OCI-LY3 (cell line): Measurements from ENCODE around the gene DOP1B.

Experiments used
- H2AFZ ChIP-seq: fragments of 200-600, 300-600 bp; shearing (Covaris generic); 2 replicates; pipeline ENCODE4 v1.6.0; 2014; ENCODE audit warnings: antibody characterized with exemption, low read depth, low read length
- H3K27ac ChIP-seq: fragments of 200-600, 300-600 bp; sonication (generic); 2 replicates; pipeline ENCODE4 v1.5.1; 2014; ENCODE audit warnings: mild to moderate bottlenecking, low read length, moderate library complexity, mixed read lengths
- H3K27me3 ChIP-seq: fragments of 200-600, 300-600 bp; sonication (generic); 2 replicates; pipeline ENCODE4 v1.6.1; 2014; ENCODE audit warnings: low read depth, low read length, mixed read lengths
- H3K36me3 ChIP-seq: fragments of 200-600, 300-600 bp; sonication (generic); replicated peaks from 2 replicates; pipeline ENCODE3; 2014; ENCODE audit warnings: low read depth, low read length, mixed read lengths
- H3K4me1 ChIP-seq: fragments of 300-600, 200-600 bp; sonication (generic); 2 replicates; pipeline ENCODE4 v1.6.1; 2014; ENCODE audit warnings: low read length, mixed read lengths
- H3K4me2 ChIP-seq: fragments of 200-600, 300-600 bp; sonication (generic); 2 replicates; pipeline ENCODE4 v1.6.1; 2014; ENCODE audit warnings: low read length, mixed read lengths
- H3K4me3 ChIP-seq: fragments of 300-600, 200-600 bp; sonication (generic); 2 replicates; pipeline ENCODE4 v1.5.1; 2014; ENCODE audit warnings: antibody characterized with exemption, mild to moderate bottlenecking, low read length, moderate library complexity
- H3K79me2 ChIP-seq: fragments of 300-600, 200-600 bp; shearing (Covaris generic); 2 replicates; pipeline ENCODE4 v1.6.1; 2014; ENCODE audit warnings: mild to moderate bottlenecking, low read length, mixed read lengths
- H3K9ac ChIP-seq: fragments of 300-600, 200-600 bp; shearing (Covaris generic); 2 replicates; pipeline ENCODE4 v1.6.0; 2014; ENCODE audit warnings: mild to moderate bottlenecking, low read length, moderate library complexity
- H3K9me3 ChIP-seq: fragments of 200-600, 300-600 bp; shearing (Covaris generic); 2 replicates; pipeline ENCODE4 v1.6.1; 2014; ENCODE audit warnings: low read length, mixed read lengths; ENCODE audit not compliant: insufficient read depth
- H4K20me1 ChIP-seq: fragments of 200-600, 300-600 bp; sonication (generic); 2 replicates; pipeline ENCODE4 v1.6.1; 2016; ENCODE audit warnings: low read length, mixed read lengths; ENCODE audit not compliant: insufficient read depth
- EZH2phosphoT487 ChIP-seq: fragments of 200-600 bp; shearing (Covaris generic); IDR thresholded peaks from 2 replicates; pipeline ENCODE4 v1.6.1; 2018; ENCODE audit warnings: antibody characterized with exemption, mixed run types, low read depth
- TF ChIP-seq, protein P1 (sequence below): fragments of 200-600, 300-600 bp; sonication (generic); IDR thresholded peaks from 2 replicates; pipeline ENCODE4 v1.5.1; 2014; ENCODE audit warnings: antibody characterized with exemption, low read length, low read depth

DOP1B gene

DNA sequence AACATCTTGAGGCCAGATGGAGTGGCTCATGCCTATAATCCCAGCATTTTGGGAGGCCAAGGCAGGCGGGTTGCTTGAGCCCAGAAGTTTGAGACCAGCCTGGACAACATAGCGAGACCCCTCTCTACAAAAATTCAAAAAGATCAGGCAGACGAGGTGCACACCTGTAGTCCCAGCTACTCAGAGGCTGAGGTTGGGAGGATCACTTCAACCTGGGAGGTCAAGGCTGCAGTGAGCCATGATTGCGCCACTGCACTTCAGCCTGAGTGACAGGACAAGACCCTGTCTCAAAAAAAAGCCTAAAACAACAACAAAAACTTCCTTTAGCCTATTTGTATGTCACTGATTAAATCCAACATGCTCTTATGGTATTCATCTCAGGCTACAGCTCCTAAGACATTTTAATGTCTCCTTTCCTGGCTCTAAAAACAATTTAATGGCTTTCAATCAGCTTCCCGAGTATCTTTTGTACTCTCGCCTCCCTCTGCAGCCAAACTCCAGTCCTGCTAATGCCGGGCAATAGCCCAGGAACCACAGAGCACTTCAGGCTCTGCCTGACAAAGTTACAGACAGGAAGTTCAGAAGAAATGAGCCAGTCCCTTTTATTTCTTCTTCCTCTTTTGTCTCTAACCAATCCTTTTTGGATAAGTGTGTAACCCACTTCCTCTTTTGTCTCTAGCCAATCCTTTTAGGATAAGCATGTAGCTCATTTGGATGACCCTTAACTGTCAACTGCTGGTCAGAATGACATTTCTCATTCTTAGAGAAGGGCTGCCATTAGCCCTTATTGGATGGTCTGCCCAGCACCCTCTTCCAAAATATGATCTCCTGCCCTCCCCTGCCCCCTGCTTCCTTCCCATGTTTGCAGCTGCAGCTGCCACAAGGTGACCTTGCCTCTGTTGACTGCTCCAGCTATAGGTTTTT is 6.6 kb upstream of the DOP1B start:
- Histone ChIP-seq H3K9ac (peak overlapping the region; percentile 19; the same call in 1 of the 2 replicates), H3K27ac (peak overlapping the region; percentile 38), H3K4me1 (peaks cover 20% of the 10 kb centered on the region), H3K27me3 (no peaks in the 10 kb centered on the region), H4K20me1 (no peaks in the 10 kb centered on the region), H3K4me3 (peak overlapping the region; percentile 7; the same call in 1 of the 2 replicates), H3K79me2 (no peaks in the 10 kb centered on the region), H2AFZ (peak overlapping the region; percentile 78), H3K9me3 (no peaks in the 10 kb centered on the region), H3K36me3 (no peaks in the 10 kb centered on the region), H3K4me2 (peak overlapping the region; percentile 59)
- TF ChIP-seq, protein P1, sequence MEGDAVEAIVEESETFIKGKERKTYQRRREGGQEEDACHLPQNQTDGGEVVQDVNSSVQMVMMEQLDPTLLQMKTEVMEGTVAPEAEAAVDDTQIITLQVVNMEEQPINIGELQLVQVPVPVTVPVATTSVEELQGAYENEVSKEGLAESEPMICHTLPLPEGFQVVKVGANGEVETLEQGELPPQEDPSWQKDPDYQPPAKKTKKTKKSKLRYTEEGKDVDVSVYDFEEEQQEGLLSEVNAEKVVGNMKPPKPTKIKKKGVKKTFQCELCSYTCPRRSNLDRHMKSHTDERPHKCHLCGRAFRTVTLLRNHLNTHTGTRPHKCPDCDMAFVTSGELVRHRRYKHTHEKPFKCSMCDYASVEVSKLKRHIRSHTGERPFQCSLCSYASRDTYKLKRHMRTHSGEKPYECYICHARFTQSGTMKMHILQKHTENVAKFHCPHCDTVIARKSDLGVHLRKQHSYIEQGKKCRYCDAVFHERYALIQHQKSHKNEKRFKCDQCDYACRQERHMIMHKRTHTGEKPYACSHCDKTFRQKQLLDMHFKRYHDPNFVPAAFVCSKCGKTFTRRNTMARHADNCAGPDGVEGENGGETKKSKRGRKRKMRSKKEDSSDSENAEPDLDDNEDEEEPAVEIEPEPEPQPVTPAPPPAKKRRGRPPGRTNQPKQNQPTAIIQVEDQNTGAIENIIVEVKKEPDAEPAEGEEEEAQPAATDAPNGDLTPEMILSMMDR = no peak
- no peak for TF ChIP-seq EZH2phosphoT487

DNA sequence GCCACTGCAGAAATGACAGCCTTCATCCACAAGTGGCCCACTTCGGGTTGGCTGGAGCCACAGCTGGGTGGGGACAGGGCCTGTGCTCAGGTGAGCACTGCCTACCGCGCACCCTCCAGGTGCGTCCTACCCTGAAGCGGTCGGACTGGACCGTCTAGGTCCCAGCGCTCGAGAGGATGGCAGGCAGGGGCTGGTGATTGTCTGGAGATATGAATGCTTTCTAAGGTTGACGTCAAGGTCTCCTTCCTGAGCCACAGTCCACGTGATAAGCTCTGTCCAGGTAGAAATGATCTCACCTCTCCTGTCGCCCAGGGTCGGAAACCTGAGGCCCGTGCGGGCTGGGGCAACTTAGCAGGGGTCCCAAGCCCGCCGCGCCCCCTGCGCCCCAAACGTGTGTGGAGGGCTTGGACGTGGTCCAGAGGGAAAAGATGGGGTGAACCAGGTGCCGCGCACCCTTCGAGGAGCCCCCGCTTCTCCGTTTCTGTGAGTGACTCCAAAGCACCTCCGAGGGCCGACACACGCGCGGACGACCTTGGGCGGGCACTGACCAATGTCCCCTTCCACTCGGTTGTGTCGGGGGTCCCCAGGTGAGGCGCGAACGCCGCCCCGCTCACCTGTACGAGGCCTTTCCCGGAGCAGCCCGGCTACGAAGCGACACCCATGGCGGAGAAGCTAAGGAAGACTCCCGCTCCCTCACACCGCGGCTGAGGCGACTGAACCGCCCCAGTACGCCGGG is 853 bp upstream of the DOP1B start:
- Histone ChIP-seq H3K4me3 (peak overlapping the region; percentile 79), H3K27me3 (no peaks in the 10 kb centered on the region), H2AFZ (no peak overlapping the region), H3K4me1 (peaks cover 10% of the 10 kb centered on the region), H3K79me2 (peaks cover 3% of the 10 kb centered on the region; the same call in 1 of the 2 replicates), H3K36me3 (no peaks in the 10 kb centered on the region), H3K9ac (no peak overlapping the region), H3K4me2 (peak overlapping the region; percentile 73), H4K20me1 (no peaks in the 10 kb centered on the region), H3K27ac (no peak overlapping the region), H3K9me3 (no peaks in the 10 kb centered on the region)
- TF ChIP-seq EZH2phosphoT487 = no peak
- TF ChIP-seq, protein P1 = no peak

DNA sequence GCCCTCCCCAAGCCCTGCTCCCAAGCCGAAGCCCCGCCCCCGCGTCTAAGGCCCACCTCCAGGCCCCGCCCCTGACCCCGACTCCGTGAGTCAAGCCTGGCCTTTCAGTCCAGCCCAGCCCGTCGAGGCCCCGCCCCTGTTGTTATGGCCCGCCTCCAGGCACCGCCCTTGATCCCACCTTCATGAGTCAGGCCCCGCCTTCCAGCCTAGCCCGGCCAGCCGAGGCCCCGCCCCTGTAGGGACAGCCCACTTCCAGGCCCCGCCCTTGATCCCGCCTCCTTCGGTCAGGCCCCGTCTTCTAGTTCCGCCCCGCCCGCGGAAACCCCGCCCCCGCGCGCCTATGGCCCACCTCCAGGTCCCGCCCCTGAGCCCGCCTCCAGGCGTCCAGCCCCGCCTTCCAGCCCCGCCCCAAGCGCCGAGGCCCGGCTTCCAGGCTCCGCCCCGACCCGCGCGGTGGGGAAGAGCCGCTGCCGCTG is 247 bp upstream of the DOP1B start:
- Histone ChIP-seq H3K27ac (no peak overlapping the region), H3K4me2 (peak overlapping the region; percentile 73), H3K9me3 (no peaks in the 10 kb centered on the region), H3K9ac (peak overlapping the region; percentile 69), H3K4me3 (peak overlapping the region; percentile 79), H3K79me2 (peaks cover 3% of the 10 kb centered on the region; the same call in 1 of the 2 replicates), H2AFZ (no peak overlapping the region), H3K4me1 (peaks cover 8% of the 10 kb centered on the region; the same call in 1 of the 2 replicates), H3K36me3 (no peaks in the 10 kb centered on the region), H4K20me1 (no peaks in the 10 kb centered on the region), H3K27me3 (no peaks in the 10 kb centered on the region)
- TF ChIP-seq, protein P1 = no peak
- no peak for TF ChIP-seq EZH2phosphoT487
